HepG2 (cell line): ENCODE data around the gene ZFP36L2. TPM values are rescaled to one million over a fixed set of nuclear protein-coding genes. Genes with fewer than 3 reads are reported as not detected.

Source experiments
- ARNTL ChIP-seq: sonication (generic); formaldehyde crosslinking; IDR thresholded peaks from 2 replicates; pipeline ENCODE4 v1.4.0; 2020; ENCODE audit warnings: mild to moderate bottlenecking, missing genetic modification reagents
- GFI1 ChIP-seq: sonication (generic); formaldehyde crosslinking; IDR thresholded peaks from 2 replicates; pipeline ENCODE4 v1.5.0; 2020; ENCODE audit warnings: missing genetic modification reagents, mild to moderate bottlenecking, borderline replicate concordance
- HHEX ChIP-seq: IDR thresholded peaks from 2 replicates; pipeline ENCODE4 v1.6.1; 2016; ENCODE audit warnings: control low read depth
- HMG20A ChIP-seq: IDR thresholded peaks from 2 replicates; pipeline ENCODE4 v1.6.1; 2016; ENCODE audit warnings: borderline replicate concordance
- KLF9 ChIP-seq: IDR thresholded peaks from 2 replicates; pipeline ENCODE4 v1.6.1; 2016; ENCODE audit warnings: low read depth
- MAZ ChIP-seq, 2 experiments: sonication (generic) in 1 of 2; formaldehyde crosslinking in 1 of 2; IDR thresholded peaks; 2 replicates each; pipeline versions ENCODE4 v1.5.0 to v1.6.1; 2012 to 2020; ENCODE audit warnings: low read depth in 2 of 2, mild to moderate bottlenecking in 2 of 2, borderline replicate concordance in 1 of 2, improper control_type of control experiment in 1 of 2, low read length in 1 of 2, missing genetic modification reagents in 1 of 2, moderate library complexity in 1 of 2
- MTA1 ChIP-seq: sonication (generic); formaldehyde crosslinking; IDR thresholded peaks from 2 replicates; pipeline ENCODE4 v1.4.0; 2020; ENCODE audit warnings: missing genetic modification reagents, mild to moderate bottlenecking, borderline replicate concordance
- PHB2 ChIP-seq: fragments of 450-650 bp; IDR thresholded peaks from 2 replicates; pipeline ENCODE4 v1.6.1; 2018; ENCODE audit not compliant: partially characterized antibody
- PHF21A ChIP-seq: sonication (generic); formaldehyde crosslinking; IDR thresholded peaks from 2 replicates; pipeline ENCODE4 v1.5.0; 2020; ENCODE audit warnings: mild to moderate bottlenecking, missing genetic modification reagents
- SP140L ChIP-seq: sonication (generic); formaldehyde crosslinking; IDR thresholded peaks from 2 replicates; pipeline ENCODE4 v1.4.0; 2020; ENCODE audit warnings: missing genetic modification reagents, borderline replicate concordance
- SP2 ChIP-seq: sonication (generic); formaldehyde crosslinking; IDR thresholded peaks from 2 replicates; pipeline ENCODE4 v1.5.1; 2020; ENCODE audit warnings: mild to moderate bottlenecking, missing genetic modification reagents
- ZFP1 ChIP-seq: IDR thresholded peaks from 2 replicates; pipeline ENCODE4 v1.6.1; 2016
- ZNF34 ChIP-seq: sonication (generic); formaldehyde crosslinking; IDR thresholded peaks from 2 replicates; pipeline ENCODE4 v1.4.0; 2020; ENCODE audit warnings: mild to moderate bottlenecking, missing genetic modification reagents, borderline replicate concordance
- ZNF546 ChIP-seq: sonication (generic); formaldehyde crosslinking; conservative IDR thresholded peaks from 2 replicates; pipeline ENCODE4 v1.8.1; 2023; ENCODE audit warnings: mild to moderate bottlenecking, missing genetic modification reagents
- ZNF672 ChIP-seq: sonication (generic); formaldehyde crosslinking; IDR thresholded peaks from 2 replicates; pipeline ENCODE4 v1.8.1; 2022; ENCODE audit warnings: missing genetic modification reagents
- polyA plus RNA-seq, 8 experiments: library from polyadenylated mRNA; depleted of rRNA in 3 of 8; stranded (reverse) in 7 of 8; unstranded in 1 of 8; fragments of >200 nt; fragmentation: Illumina TruSeq in 4 of 8; extraction: Trizol in 4 of 8; gene quantifications; 2 replicates each; pipeline versions ENCODE4 v1.2.1 to v1.2.3, GENCODE V29; 2011 to 2016; ENCODE audit warnings: low read depth in 4 of 8, missing spikeins in 1 of 8, mixed read lengths in 1 of 8; ENCODE audit not compliant: insufficient read depth in 1 of 8
- total RNA-seq, 5 experiments: library from RNA; depleted of rRNA; stranded (reverse); fragments of >200 nt; fragmentation: Illumina TruSeq; extraction: Trizol; gene quantifications; 2 replicates each; pipeline ENCODE4 v1.2.3, GENCODE V29; 2016; ENCODE audit warnings: low read depth in 1 of 5
- TF ChIP-seq, protein P1 (sequence below): IDR thresholded peaks from 2 replicates; pipeline ENCODE4 v1.6.1; 2016; ENCODE audit warnings: mild to moderate bottlenecking, missing biosample characterization, missing genetic modification reagents
- TF ChIP-seq, protein P2 (sequence below): sonication (generic); formaldehyde crosslinking; IDR thresholded peaks from 2 replicates; pipeline ENCODE4 v1.8.1; 2022; ENCODE audit warnings: mild to moderate bottlenecking, missing genetic modification reagents
- TF ChIP-seq, protein P3 (sequence below): sonication (generic); formaldehyde crosslinking; IDR thresholded peaks from 2 replicates; pipeline ENCODE4 v1.4.0; 2020; ENCODE audit warnings: mild to moderate bottlenecking, missing genetic modification reagents
- TF ChIP-seq, protein P4 (sequence below): sonication (generic); formaldehyde crosslinking; IDR thresholded peaks from 2 replicates; pipeline ENCODE4; 2020; ENCODE audit warnings: missing genetic modification reagents, mild to moderate bottlenecking, borderline replicate concordance
- TF ChIP-seq, protein P5 (sequence below): IDR thresholded peaks from 2 replicates; pipeline ENCODE4 v1.6.1; 2016; ENCODE audit warnings: missing biosample characterization, missing genetic modification reagents, low read depth

ZFP36L2 gene
- total and polyA plus RNA-seq, 2 of the 13 experiments (the other 11 are each of a cell fraction or from before 2014, with no cell fraction given), result 11.2 to 21.8 TPM

DNA sequence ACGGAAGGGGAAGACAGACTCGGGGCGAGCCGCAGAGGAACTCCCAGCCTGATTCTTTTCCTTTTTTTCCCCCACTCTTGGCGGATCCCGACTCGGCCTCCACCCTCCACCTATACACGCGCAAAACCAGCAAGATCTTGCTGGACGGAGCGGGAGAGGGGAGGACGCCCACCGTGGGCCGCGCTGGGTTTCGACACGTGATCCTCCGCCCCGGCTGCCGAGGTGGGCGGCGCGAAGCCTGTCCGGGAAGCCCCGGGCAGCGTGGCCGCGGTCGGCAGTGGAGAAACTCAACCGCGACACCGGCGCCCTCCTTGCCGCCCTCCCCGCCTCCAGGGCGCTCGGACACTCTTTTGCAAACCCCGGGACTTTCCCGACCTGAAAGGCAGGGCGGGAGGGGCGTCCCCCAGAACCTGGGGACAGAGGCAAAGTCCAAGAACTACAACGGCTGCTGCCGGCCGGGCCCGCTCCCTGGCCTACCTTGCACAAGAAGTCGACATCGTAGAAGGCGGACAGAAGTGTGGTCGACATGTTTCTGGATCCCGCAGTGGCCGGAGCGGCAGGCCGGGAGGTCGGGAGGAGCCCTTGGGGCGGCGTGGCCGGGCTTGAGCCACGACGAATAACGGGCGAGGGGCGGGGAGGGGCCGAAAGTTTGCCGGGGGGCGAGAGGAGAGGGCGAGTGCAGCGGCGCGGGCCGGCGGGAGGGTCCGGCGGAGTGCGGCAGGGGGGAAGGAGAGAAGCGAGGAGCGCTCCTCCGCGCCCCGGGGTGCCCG lies 433 bp downstream of the ZFP36L2 start (continued):
- TF ChIP-seq, protein P1, sequence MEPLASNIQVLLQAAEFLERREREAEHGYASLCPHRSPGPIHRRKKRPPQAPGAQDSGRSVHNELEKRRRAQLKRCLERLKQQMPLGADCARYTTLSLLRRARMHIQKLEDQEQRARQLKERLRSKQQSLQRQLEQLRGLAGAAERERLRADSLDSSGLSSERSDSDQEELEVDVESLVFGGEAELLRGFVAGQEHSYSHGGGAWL (CRISPR knock-in tag), result peak; percentile 71
- TF ChIP-seq ZNF34 (CRISPR knock-in tag), result no peak
- TF ChIP-seq SP2 (CRISPR knock-in tag), result 0 out of 2 replicates have a peak, but pooled peaks have one; percentile 9
- no peak for TF ChIP-seq MAZ (IDR thresholded peaks at IDR 0.05; ENCODE audit: borderline replicate concordance, low read depth, low read length)
- TF ChIP-seq MAZ (CRISPR knock-in tag; IDR thresholded peaks at IDR 0.05; ENCODE audit: low read depth), result no peak; the same call in 1 of the 2 replicates
- no peak for TF ChIP-seq KLF9 (CRISPR knock-in tag)
- TF ChIP-seq HHEX, result no peak
- no peak; the same call in none of the 2 replicates for TF ChIP-seq ZNF546 (CRISPR knock-in tag)
- TF ChIP-seq ZNF672 (CRISPR knock-in tag), result no peak; the same call in 1 of the 2 replicates
- TF ChIP-seq, protein P2, sequence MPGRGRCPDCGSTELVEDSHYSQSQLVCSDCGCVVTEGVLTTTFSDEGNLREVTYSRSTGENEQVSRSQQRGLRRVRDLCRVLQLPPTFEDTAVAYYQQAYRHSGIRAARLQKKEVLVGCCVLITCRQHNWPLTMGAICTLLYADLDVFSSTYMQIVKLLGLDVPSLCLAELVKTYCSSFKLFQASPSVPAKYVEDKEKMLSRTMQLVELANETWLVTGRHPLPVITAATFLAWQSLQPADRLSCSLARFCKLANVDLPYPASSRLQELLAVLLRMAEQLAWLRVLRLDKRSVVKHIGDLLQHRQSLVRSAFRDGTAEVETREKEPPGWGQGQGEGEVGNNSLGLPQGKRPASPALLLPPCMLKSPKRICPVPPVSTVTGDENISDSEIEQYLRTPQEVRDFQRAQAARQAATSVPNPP (CRISPR knock-in tag), result no peak
- TF ChIP-seq, protein P3, sequence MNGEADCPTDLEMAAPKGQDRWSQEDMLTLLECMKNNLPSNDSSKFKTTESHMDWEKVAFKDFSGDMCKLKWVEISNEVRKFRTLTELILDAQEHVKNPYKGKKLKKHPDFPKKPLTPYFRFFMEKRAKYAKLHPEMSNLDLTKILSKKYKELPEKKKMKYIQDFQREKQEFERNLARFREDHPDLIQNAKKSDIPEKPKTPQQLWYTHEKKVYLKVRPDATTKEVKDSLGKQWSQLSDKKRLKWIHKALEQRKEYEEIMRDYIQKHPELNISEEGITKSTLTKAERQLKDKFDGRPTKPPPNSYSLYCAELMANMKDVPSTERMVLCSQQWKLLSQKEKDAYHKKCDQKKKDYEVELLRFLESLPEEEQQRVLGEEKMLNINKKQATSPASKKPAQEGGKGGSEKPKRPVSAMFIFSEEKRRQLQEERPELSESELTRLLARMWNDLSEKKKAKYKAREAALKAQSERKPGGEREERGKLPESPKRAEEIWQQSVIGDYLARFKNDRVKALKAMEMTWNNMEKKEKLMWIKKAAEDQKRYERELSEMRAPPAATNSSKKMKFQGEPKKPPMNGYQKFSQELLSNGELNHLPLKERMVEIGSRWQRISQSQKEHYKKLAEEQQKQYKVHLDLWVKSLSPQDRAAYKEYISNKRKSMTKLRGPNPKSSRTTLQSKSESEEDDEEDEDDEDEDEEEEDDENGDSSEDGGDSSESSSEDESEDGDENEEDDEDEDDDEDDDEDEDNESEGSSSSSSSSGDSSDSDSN (CRISPR knock-in tag), result peak; percentile 75
- TF ChIP-seq, protein P4, sequence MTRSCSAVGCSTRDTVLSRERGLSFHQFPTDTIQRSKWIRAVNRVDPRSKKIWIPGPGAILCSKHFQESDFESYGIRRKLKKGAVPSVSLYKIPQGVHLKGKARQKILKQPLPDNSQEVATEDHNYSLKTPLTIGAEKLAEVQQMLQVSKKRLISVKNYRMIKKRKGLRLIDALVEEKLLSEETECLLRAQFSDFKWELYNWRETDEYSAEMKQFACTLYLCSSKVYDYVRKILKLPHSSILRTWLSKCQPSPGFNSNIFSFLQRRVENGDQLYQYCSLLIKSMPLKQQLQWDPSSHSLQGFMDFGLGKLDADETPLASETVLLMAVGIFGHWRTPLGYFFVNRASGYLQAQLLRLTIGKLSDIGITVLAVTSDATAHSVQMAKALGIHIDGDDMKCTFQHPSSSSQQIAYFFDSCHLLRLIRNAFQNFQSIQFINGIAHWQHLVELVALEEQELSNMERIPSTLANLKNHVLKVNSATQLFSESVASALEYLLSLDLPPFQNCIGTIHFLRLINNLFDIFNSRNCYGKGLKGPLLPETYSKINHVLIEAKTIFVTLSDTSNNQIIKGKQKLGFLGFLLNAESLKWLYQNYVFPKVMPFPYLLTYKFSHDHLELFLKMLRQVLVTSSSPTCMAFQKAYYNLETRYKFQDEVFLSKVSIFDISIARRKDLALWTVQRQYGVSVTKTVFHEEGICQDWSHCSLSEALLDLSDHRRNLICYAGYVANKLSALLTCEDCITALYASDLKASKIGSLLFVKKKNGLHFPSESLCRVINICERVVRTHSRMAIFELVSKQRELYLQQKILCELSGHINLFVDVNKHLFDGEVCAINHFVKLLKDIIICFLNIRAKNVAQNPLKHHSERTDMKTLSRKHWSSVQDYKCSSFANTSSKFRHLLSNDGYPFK, result peak; percentile 55
- no peak for TF ChIP-seq ZFP1 (CRISPR knock-in tag)
- TF ChIP-seq, protein P5, sequence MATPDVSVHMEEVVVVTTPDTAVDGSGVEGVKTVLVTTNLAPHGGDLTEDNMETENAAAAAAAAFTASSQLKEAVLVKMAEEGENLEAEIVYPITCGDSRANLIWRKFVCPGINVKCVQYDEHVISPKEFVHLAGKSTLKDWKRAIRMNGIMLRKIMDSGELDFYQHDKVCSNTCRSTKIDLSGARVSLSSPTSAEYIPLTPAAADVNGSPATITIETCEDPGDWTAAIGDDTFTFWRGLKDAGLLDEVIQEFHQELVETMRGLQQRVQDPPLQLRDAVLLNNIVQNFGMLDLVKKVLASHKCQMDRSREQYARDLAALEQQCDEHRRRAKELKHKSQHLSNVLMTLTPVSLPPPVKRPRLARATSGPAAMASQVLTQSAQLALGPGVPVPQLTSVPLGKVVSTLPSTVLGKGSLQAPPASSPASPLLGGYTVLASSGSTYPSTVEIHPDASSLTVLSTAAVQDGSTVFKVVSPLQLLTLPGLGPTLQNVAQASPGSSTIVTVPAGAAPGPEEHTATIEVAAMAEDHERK (CRISPR knock-in tag), result no peak
- no peak for TF ChIP-seq PHF21A
- TF ChIP-seq MTA1 (CRISPR knock-in tag), result peak; percentile 90
- no peak for TF ChIP-seq SP140L
- no peak for TF ChIP-seq PHB2
- no peak; the same call in 1 of the 2 replicates for TF ChIP-seq ARNTL
- TF ChIP-seq GFI1 (CRISPR knock-in tag), result no peak
- peak; percentile 61 for TF ChIP-seq HMG20A (CRISPR knock-in tag)
